Ishikawa (cell line): ENCODE data around the gene SRBD1.

Source experiments
- CEBPB ChIP-seq: IDR thresholded peaks from 2 replicates; pipeline ENCODE4 v1.6.1; 2012
- CREB1 ChIP-seq: IDR thresholded peaks from 2 replicates; pipeline ENCODE4 v1.6.1; 2012; ENCODE audit warnings: low read depth
- TAF1 ChIP-seq: IDR thresholded peaks from 2 replicates; pipeline ENCODE4 v1.6.1; 2012; ENCODE audit warnings: low read depth, mild to moderate bottlenecking
- TEAD4 ChIP-seq: IDR thresholded peaks from 2 replicates; pipeline ENCODE4 v1.6.1; 2012

DNA sequence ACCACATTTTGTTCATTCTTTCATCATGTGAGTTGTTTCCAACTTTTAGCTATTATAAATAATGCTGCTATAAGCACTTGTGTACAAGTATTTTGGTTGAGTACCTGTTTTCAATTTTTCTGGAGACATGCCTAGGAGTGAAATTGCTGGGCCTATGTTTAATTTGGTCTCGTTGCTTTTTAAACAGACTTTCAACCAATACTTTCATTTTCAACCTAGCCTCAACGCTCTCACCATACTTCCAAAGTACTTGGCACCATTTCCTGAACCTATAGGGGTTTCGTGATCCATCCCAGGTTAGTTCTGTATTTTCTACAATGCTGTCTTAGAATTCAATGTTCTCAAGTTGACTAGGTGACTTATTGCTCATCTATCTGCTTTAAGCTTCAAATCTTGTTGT is 126.1 kb downstream of the SRBD1 start:
- TF ChIP-seq CEBPB (no peak), TEAD4 (no peak), TAF1 (no peak), CREB1 (no peak)
